RPMI8226 (cell line): Measurements from ENCODE around the gene EPHA2.
"Not testable (repeated sequence)": the region's sequence is repeated elsewhere in the genome, so short reads cannot be mapped to it uniquely, and the experiment has no call there.

ENCODE experiments used
- DNase-seq: peaks from one replicate; pipeline ENCODE4 v3.0.0-alpha.2; 2015

EPHA2 gene

GRCh38 chr1:16155537-16156410 is at the start of gene EPHA2:
TSS of gene EPHA2 (minus strand) at chr1:16156069. CDS start at chr1:16155932, 137 bp downstream.
- DNase-seq: peak; percentile 25

- no peak for DNase-seq
Observed at GRCh38 chr1:16205334-16205671, 49.4 kb upstream of the EPHA2 start.

- DNase-seq: peak; percentile 52
Observed at GRCh38 chr1:16204634-16205333, 48.9 kb upstream of the EPHA2 start.

- no peak for DNase-seq
Observed at GRCh38 chr1:16204216-16204615, 48.3 kb upstream of the EPHA2 start.

GRCh38 chr1:16203550-16203949 is 47.7 kb upstream of the EPHA2 start:
- no peak for DNase-seq

DNA sequence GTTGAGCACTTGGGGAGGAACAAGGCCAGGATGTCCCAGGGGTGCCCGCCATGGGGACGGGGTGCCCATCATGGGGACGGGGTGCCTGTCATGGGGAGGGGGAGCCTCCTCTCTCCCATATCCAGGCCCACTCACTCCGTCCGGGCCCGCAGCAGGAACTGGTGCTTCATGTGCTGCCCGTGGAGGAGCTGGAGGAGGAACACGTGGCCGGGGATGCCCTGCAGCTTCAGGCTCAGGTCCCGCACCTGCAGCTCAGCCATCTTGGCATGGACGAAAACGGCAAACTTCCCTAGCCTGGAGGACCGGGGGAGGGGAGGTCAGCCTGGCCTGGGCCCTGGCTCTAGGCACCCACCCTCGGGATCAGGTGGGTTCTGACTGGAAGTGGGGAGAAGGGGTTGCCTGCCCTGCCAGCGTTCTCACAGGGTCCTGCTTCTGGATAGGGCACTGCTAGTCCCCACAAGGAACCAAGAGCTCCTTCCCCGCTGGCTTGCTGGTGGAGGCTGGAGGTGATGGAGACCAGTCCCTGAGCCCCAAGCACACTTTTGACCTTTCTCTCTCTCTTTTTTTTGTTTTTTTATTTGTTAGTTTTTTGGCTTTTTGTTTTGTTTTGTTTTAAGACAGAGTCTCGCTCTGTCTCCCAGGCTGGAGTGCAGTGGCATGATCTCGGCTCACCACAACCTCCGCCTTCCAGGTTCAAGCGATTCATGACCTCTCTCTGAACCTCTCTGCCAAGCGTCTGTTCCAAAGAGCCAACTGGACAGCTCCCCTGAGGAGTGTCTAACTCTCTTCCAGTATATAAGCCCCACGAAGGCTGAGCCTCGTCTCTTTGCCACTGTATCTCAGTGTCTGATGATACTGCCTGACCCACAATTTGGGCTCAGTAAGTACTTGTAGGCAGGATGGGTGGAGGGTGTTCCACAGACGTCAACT is 46.7 kb upstream of the EPHA2 start:
- DNase-seq: no peak

DNA sequence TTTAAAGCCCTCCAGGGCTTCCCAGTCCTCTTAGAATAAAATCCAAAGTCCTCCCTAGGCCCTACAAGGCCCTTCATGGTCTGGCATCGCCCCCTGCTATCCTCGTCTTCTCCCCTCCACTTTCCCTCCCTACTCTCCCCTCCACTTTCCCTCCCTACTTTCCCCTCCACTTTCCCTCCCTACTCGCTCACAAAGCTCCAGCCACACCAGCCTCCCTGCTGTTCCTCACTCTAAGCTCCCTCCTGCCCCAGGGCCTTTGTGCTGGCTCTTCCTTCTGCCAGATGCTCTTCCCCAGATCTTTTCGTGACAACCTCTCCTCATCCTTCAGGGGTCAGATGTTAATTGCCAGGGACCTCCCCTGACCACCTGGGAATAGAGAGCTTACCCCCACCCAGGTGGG is 43.8 kb upstream of the EPHA2 start:
- DNase-seq: no peak

DNA sequence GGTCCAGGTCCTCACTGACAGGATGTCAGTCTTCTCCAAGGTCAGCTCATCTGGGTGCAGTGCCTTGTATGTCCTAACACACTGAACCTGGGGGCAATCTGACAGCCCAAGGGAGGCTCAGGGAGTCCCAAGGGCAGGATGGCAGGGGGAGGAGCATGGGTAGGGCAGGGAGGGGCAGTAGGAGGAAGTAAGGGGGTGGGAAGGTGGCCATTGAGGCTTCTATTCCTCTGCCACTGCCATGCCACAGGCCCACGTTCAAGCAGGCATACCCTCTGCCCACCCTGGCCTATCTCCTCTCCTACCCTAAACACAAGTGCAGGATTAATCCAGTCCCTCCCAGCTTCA is 43.3 kb upstream of the EPHA2 start:
- DNase-seq: no peak

- no peak for DNase-seq
Observed at GRCh38 chr1:16198444-16199156, 42.7 kb upstream of the EPHA2 start.

DNA sequence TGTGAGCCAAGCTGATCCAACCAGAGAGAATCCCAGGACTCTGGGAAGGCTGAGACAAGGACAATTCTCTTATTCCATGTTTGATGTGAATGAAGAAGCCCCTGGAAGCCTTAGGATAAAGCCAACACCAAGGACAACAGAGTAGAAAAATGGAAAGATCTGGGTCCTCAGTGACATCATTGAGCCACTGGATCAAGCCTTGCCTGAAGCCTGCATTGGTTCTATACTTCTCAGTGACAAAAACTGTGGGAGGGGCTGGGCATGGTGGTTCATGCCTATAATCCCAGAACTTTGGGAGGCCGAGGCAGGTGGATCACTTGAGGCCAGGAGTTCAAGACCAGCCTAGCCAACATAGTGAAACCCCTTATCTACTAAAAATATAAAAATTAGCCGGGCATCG is 41.0 kb upstream of the EPHA2 start:
- DNase-seq: no peak

DNA sequence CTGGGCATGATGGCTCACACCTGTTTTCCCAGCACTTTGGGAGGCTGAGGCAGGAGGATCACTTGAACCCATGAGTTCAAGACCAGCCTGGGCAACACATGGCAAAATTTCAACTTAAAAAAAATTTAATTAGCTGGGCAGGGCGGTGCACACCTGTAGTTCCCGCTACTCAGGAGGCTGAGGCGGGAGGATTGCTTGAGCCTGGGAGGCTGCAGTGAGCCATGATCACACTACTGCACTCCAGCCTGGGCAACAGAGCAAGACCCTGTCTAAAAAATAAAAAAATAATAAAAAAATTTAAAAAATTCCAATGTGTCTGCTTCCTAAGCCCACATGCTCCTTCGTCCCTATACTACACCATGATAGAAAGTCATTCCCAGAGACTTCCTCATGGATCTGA is 40.3 kb upstream of the EPHA2 start:
- DNase-seq: not testable (repeated sequence)

DNA sequence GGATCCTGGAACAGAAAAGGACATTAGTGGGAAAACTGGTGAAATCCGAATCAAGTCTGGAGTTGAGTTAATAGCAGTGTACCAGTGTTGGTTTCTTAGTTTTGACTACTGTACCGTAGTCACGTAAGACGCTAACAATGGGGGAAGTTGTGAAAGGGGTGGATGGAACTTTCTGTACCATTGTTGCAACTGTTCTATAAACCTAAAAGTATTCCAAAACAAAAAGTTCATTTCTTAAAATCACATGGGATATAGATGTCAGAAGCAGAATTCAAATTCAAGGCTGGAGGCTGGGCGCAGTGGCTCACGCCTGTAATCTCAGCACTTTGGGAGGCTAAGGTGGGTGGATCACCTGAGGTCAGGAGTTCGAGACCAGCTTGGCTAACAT is 39.6 kb upstream of the EPHA2 start:
- DNase-seq: no peak

DNA sequence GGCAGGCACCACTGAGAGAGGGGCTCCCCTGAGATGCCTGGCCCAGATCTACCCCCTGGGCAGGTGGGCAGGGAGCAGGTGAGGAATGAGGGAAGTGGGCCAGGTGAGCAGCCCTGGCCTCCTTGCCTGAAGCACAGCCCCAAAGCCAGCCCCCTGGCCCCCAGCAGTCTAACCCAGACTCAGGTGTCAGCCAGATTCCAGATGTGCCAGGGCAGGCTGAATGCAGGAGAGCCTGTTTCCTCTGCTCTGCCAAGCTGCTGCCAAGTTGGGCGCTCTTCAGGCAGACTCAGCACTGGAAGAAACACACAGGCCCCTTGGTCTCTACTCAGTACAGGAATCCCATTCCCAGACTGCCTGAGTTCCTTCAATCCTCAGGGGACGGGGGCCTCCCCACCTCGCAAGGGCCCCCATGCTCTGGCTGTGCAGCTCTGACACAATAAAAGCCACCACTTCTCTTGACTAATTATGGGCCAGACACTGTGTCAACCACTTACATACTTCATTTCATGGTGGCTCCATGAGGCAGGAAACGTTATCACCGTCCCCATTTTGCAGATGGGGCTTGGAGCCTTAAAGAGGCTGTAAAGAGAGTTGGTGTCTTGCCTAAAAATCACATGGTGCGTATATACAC is 36.2 kb upstream of the EPHA2 start:
- DNase-seq: no peak

GRCh38 chr1:16191309-16191708 is 35.4 kb upstream of the EPHA2 start:
- DNase-seq: no peak

- no peak for DNase-seq
Observed at GRCh38 chr1:16189921-16190621, 34.2 kb upstream of the EPHA2 start.

- DNase-seq: no peak
Observed at GRCh38 chr1:16189003-16189402, 33.1 kb upstream of the EPHA2 start.

DNA sequence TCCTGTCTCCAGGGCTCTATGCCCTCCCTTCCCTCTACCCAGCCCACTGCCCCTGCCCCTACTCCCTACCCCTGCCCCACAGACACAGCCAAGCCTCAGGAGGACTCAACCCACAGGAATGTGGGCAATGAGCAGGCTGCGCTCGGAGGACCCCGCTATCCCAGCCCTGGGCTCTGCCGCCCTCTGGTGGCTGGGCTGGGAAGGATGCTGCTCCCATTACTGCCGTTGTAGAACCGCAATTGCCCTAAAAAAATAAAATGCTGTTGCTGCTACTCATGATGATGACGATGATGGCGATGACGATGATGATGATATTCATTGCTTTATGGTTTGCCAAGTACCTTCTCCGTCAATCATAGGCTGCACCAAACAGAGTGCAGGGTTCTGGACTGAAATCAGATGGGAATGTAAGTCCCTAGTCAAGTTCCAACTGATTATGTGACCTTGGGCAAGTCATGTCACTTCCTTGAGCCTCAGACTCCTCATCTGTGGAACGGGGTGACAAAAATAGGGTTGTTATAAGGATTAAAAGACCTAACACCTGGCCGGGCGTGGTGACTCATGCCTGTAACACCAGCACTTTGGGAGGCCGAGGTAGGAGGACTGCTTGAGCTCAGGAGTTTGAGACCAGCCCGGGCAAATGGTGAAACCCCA is 32.0 kb upstream of the EPHA2 start:
- peak; percentile 76 for DNase-seq

DNA sequence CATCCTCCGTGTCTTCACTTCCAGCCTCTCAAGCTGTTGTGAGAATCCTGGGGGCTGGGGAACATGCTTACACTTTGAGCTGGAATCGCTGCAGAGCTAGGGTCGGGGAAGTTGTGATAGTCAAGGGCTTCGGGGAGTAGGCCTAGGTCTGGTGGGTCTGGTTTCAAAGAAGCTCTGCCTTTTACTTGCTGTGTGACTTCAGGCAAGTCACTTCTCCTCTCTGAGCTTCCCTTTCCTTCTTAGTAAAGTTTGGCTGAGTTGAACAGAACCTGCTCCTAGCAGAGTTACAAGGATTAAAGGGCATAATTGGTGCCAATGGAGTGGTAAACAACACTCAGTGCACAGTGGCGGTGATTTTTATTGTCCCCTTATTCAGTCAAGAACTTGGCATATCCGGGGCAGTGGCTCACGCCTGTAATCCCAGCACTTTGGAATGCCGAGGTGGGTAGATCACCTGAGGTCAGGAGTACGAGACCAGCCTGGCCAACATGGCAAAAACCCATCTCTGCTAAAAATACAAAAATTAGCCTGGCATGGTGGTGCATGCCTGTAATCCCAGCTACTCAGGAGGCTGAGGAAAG is 30.9 kb upstream of the EPHA2 start:
- no peak for DNase-seq

- no peak for DNase-seq
Observed at GRCh38 chr1:16184557-16185303, 28.9 kb upstream of the EPHA2 start.
